Gastrocnemius medialis (tissue), 4 donors: ENCODE results near the gene CDC20.

ENCODE experiments used
- POLR2A ChIP-seq, 2 donors: fragments of 450-650 bp; IDR thresholded peaks; one replicate each; pipeline ENCODE4 v1.6.1; 2017; ENCODE audit warnings: antibody characterized with exemption in 2 of 2, mild to moderate bottlenecking in 2 of 2, moderate library complexity in 2 of 2
- TF ChIP-seq, protein P1 (sequence below), 5 experiments: fragments of 450-650 bp in 3 of 5; fragments of 200-600 bp in 2 of 5; sonication (generic) in 2 of 5; IDR thresholded peaks in 4 of 5; conservative IDR thresholded peaks in 1 of 5; 1 replicate in 4 of 5; 2 replicates in 1 of 5; pipeline ENCODE4 v1.5.1; 2016 to 2019; ENCODE audit warnings: antibody characterized with exemption in 5 of 5, mild to moderate bottlenecking in 3 of 5, moderate library complexity in 3 of 5

DNA sequence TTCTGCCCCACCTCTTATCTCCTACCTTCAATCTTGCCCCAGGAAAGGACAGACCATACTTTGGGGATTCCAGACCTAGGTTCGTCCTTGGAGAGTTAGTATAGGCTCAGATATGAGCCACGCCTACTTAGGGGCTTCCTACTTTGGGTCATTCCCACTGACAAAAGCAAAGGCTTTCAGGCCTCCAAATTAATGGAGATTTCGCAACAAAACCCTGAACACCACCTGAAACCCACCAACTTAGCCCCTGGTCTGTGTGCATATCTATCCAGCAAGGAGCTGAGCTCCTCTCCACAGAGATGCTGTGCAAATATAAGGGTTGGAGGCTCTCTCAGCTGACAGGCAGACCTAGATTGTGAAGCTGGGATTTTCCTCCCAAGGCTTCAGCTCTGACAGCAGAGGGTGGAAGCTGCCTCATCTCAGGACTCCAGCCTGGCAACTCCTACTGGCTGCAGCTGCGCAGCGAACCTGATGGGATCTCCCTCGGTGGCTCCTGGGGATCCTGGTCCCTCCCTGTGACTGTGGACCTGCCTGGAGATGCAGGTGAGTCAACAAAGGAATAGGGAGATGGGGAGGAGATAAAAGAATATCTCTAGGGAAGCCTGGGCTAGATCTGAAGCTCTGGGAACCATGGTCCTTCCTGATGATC lies 19.1 kb upstream of the CDC20 start:
- TF ChIP-seq, protein P1, sequence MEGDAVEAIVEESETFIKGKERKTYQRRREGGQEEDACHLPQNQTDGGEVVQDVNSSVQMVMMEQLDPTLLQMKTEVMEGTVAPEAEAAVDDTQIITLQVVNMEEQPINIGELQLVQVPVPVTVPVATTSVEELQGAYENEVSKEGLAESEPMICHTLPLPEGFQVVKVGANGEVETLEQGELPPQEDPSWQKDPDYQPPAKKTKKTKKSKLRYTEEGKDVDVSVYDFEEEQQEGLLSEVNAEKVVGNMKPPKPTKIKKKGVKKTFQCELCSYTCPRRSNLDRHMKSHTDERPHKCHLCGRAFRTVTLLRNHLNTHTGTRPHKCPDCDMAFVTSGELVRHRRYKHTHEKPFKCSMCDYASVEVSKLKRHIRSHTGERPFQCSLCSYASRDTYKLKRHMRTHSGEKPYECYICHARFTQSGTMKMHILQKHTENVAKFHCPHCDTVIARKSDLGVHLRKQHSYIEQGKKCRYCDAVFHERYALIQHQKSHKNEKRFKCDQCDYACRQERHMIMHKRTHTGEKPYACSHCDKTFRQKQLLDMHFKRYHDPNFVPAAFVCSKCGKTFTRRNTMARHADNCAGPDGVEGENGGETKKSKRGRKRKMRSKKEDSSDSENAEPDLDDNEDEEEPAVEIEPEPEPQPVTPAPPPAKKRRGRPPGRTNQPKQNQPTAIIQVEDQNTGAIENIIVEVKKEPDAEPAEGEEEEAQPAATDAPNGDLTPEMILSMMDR (IDR thresholded peaks at IDR 0.05 in 4 of 5, conservative IDR thresholded peaks at IDR 0.05 in 1 of 5) = no peak
- TF ChIP-seq POLR2A (IDR thresholded peaks at IDR 0.05) = no peak
